ENCODE results near the gene USP40.
A peak's percentile ranks its signal among the peaks of the same experiment; 100 is the strongest.

The USP40 gene

DNA sequence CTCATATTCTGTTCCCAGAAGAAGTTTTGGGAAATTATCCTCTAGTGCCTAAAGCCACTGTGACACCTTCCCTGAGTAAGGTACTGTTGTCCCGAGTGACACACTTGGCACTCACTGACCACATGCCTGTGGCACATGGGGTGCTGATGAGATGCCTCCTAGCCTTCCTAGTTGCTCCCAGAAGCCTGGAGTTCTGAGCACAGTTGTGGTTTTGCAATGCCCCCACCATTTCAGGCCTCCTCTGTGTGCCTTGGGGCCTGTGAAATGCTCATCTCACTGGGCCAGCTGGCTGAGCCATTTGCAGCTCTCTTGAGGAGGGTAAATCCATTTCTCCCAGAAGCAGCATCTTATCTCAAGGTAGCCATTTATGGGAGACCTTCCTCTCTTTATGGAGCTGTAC is 120.5 kb downstream of the USP40 start:
- no peak for TF ChIP-seq TAF1 (IDR thresholded peaks at IDR 0.05; ENCODE audit: borderline replicate concordance, insufficient read depth, low read length)
- TF ChIP-seq SIN3A (IDR thresholded peaks at IDR 0.05; ENCODE audit: borderline replicate concordance, insufficient read depth, low read length) = no peak
- TF ChIP-seq POLR2AphosphoS5 (IDR thresholded peaks at IDR 0.05; ENCODE audit: low read depth, low read length) = no peak
- TF ChIP-seq, protein P1, sequence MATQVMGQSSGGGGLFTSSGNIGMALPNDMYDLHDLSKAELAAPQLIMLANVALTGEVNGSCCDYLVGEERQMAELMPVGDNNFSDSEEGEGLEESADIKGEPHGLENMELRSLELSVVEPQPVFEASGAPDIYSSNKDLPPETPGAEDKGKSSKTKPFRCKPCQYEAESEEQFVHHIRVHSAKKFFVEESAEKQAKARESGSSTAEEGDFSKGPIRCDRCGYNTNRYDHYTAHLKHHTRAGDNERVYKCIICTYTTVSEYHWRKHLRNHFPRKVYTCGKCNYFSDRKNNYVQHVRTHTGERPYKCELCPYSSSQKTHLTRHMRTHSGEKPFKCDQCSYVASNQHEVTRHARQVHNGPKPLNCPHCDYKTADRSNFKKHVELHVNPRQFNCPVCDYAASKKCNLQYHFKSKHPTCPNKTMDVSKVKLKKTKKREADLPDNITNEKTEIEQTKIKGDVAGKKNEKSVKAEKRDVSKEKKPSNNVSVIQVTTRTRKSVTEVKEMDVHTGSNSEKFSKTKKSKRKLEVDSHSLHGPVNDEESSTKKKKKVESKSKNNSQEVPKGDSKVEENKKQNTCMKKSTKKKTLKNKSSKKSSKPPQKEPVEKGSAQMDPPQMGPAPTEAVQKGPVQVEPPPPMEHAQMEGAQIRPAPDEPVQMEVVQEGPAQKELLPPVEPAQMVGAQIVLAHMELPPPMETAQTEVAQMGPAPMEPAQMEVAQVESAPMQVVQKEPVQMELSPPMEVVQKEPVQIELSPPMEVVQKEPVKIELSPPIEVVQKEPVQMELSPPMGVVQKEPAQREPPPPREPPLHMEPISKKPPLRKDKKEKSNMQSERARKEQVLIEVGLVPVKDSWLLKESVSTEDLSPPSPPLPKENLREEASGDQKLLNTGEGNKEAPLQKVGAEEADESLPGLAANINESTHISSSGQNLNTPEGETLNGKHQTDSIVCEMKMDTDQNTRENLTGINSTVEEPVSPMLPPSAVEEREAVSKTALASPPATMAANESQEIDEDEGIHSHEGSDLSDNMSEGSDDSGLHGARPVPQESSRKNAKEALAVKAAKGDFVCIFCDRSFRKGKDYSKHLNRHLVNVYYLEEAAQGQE (IDR thresholded peaks at IDR 0.05; ENCODE audit: insufficient read depth in 1 of 2, low read depth in 2 of 2, low read length in 2 of 2) = no peak
- no peak for TF ChIP-seq FOXP2 (optimal IDR thresholded peaks at IDR 0.05; ENCODE audit: borderline replicate concordance, extremely low read depth, extremely low read length, insufficient read depth)

DNA sequence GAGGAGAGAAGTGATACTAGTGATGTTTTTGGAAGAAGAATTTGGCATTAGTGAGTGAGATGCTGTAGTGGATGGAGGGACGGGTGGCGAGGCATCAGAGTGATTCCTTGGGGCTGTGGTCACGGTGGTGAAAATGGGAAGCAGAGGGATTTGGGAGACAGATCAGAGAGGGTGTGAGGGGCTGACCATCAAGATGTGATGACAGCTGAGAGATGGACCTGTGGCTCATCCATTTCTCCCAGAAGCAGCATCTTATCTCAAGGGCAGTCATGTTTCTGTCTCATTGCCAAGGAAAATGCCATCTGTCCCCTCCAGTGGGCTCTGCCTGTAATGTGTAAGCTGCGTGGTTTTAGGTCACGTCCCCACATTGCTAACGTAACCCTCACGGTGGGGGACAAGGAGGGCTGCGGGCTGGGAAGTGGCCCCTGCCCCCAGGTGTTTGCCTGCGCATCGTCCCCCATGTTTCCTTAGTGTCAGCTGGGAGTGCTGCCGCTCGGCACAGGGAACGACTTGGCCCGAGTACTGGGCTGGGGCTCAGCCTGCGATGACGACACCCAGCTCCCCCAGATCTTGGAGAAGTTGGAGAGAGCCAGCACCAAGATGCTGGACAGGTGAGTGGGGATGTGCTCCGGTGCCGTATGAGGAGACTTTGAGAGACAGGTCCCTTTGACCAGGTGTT is 121.3 kb downstream of the USP40 start:
- TF ChIP-seq TAF1 (IDR thresholded peaks at IDR 0.05; ENCODE audit: borderline replicate concordance, insufficient read depth, low read length) (no peak), FOXP2 (optimal IDR thresholded peaks at IDR 0.05; ENCODE audit: borderline replicate concordance, extremely low read depth, extremely low read length, insufficient read depth) (no peak), POLR2AphosphoS5 (IDR thresholded peaks at IDR 0.05; ENCODE audit: low read depth, low read length) (no peak), SIN3A (IDR thresholded peaks at IDR 0.05; ENCODE audit: borderline replicate concordance, insufficient read depth, low read length) (no peak)
- TF ChIP-seq, protein P1 (IDR thresholded peaks at IDR 0.05; ENCODE audit: insufficient read depth in 1 of 2, low read depth in 2 of 2, low read length in 2 of 2) = no peak

DNA sequence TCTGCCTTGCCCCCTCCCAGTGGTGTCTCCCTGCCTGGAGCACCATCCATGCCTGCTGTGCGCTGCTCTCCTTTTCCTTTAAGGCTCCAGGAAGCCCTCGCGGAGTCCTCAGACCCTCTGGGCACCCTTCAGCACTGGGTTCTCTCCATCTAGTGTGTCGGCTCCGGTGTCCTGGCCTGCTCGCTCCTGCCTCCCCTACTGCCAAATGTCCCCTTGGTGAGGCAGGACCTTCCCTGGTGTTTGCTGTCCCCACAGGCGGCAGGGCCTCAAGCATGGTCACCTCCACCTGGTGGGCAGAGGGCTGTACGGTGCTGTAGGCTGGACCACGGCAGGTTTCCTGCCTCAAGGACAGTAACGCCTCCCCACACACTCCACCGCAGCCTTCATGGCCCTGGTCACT is 122.1 kb downstream of the USP40 start:
- TF ChIP-seq, protein P1 (IDR thresholded peaks at IDR 0.05; ENCODE audit: insufficient read depth in 1 of 2, low read depth in 2 of 2, low read length in 2 of 2) = no peak

DNA sequence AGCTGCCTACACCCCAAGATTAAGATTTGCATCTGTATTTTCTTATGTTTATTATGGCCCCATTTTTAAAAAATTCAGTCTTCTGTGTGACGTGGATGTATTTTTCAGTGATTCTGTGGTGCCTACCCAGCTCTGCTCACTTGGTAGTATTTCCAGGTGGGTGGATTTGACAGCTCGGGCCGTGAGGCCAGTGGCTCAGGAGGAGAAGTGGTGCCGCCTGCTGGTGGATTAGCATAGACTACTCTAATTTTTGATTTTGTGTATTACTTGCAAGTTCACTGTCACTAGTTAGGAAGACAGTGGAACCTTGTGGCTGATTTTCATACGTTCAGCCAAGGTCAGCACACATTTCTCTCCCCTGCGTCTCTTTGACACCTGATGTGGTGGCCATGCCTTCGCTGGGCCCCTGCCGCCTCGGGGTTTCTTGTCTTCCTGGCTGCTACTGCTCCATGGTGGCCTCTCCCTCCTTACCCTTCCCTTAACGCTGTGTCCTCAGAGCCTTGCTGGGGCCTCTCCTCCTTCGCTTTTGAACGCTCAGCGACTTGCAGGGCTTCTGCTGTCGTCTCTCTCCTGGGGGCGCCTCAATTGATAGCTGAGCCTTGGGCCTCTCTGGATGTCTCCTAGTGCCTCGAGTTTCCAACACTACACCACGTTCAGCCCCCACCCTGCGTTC is 122.9 kb downstream of the USP40 start:
- TF ChIP-seq, protein P1 (IDR thresholded peaks at IDR 0.05; ENCODE audit: insufficient read depth in 1 of 2, low read depth in 2 of 2, low read length in 2 of 2) = no peak
- peak; percentile 70; the same call in 1 of the 2 replicates for TF ChIP-seq SIN3A (IDR thresholded peaks at IDR 0.05; ENCODE audit: borderline replicate concordance, insufficient read depth, low read length)

DNA sequence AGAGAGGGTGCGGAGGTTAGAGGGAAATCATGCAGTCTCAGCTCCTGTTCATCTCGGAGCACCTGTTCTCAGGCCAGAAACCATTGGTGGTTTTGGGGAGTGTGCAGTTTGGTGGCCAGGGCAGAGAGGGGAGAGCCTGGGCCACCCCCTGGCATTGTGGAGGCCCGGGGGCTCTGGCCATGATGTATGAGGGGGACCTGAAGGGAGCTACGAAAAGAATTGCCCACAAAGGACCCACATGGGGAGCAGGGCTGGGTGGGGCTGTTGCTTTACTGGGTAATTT is 124.6 kb downstream of the USP40 start:
- TF ChIP-seq, protein P1 (IDR thresholded peaks at IDR 0.05; ENCODE audit: insufficient read depth in 1 of 2, low read depth in 2 of 2, low read length in 2 of 2) = no peak
- TF ChIP-seq TAF1 (IDR thresholded peaks at IDR 0.05; ENCODE audit: borderline replicate concordance, insufficient read depth, low read length) = no peak
- no peak for TF ChIP-seq FOXP2 (optimal IDR thresholded peaks at IDR 0.05; ENCODE audit: borderline replicate concordance, extremely low read depth, extremely low read length, insufficient read depth)
- no peak for TF ChIP-seq POLR2AphosphoS5 (IDR thresholded peaks at IDR 0.05; ENCODE audit: low read depth, low read length)
- TF ChIP-seq SIN3A (IDR thresholded peaks at IDR 0.05; ENCODE audit: borderline replicate concordance, insufficient read depth, low read length) = no peak

Data from PFSK-1 (cell line).